HAP-1 (cell line): ENCODE measurements around the gene NFIB.

Experiments
- DNase-seq, 2 experiments: peaks; one replicate each; pipeline ENCODE4 v3.0.0-alpha.2; 2016 to 2020; ENCODE audit warnings: low spot score in 2 of 2
- H3K27me3 ChIP-seq: fragments of 250-450 bp; sonication (Bioruptor Pico); 2 replicates; pipeline ENCODE4 v1.5.1; 2020; ENCODE audit warnings: low read depth, mild to moderate bottlenecking, moderate library complexity
- H3K36me3 ChIP-seq: fragments of 250-450 bp; sonication (Bioruptor Pico); replicated peaks from 2 replicates; pipeline ENCODE4 v1.5.1; 2020; ENCODE audit warnings: mild to moderate bottlenecking
- H3K4me1 ChIP-seq: fragments of 250-450 bp; sonication (Bioruptor Pico); 2 replicates; pipeline ENCODE4 v1.5.1; 2020; ENCODE audit warnings: mild to moderate bottlenecking
- H3K4me3 ChIP-seq: fragments of 250-450 bp; sonication (Bioruptor Pico); 2 replicates; pipeline ENCODE4 v1.5.1; 2020; ENCODE audit warnings: mild to moderate bottlenecking, moderate library complexity
- H3K9me3 ChIP-seq: fragments of 250-450 bp; sonication (Bioruptor Pico); 2 replicates; pipeline ENCODE4 v1.5.1; 2020; ENCODE audit warnings: mild to moderate bottlenecking, moderate library complexity
- in situ Hi-C: fragments of 300-500 bp; cut with MboI; formaldehyde crosslinking; loops from 3 replicates; pipeline ENCODE4 v1.14.3; 2020; ENCODE audit warnings: low sequenced_read_pairs, inconsistent platforms, mixed read lengths

NFIB gene

DNA sequence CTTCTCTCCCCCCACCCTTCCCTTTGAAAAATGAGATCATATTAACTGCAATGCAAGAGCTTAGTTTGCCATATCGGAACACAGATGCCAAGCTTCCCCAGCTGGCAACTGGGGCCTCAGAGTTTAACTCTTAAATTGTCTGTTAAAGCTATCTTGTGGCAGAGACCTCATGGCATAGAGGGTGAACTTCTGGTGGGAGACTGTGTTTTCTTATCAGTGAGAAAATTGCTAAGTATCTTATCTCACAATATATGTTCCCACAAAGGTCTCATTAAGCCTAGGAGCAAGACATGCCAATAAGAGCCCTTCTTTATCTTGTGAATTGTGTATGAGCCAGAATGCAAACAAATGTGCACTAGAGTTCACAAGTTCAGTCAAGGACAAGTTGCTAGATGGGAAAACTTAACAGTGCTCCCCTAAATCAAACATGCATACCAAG lies 12.3 kb downstream of the NFIB start:
- H3K9me3 ChIP-seq, result no peaks in the 10 kb centered on the region
- in situ Hi-C loops, result loop anchor here (25.0 kb wide), 1 partner anchor 164 kb away; no protein-coding TSS in a partner anchor
- no peak for DNase-seq

DNA sequence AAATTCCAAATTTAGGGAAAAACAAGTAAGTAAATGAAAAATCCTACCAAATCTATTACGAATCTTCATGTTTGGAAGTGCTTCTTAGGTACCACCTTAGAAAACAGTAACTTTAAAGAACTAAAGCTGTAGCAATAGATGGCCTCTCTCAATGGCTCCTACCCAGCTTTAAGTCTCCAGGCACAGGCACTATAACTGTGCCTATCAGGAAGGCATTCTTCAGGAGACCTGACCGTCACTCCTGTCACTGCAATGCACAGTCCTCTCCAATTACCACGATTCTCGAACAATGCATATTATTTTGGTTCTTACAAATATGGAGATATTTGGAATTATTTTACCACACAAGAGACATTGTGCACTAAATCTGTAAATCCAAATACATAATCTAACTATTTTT lies 12.9 kb downstream of the NFIB start:
- in situ Hi-C loops, result loop anchor here (25.0 kb wide), 1 partner anchor 164 kb away; no protein-coding TSS in a partner anchor
- no peaks in the 10 kb centered on the region for H3K9me3 ChIP-seq
- no peak for DNase-seq

More for the DNA sequence above, 12.3 kb downstream of the NFIB start:
- Histone ChIP-seq H3K36me3 (peaks cover 11% of the 10 kb centered on the region), H3K4me3 (no peak overlapping the region), H3K4me1 (peaks cover 16% of the 10 kb centered on the region), H3K27me3 (no peaks in the 10 kb centered on the region)

DNA sequence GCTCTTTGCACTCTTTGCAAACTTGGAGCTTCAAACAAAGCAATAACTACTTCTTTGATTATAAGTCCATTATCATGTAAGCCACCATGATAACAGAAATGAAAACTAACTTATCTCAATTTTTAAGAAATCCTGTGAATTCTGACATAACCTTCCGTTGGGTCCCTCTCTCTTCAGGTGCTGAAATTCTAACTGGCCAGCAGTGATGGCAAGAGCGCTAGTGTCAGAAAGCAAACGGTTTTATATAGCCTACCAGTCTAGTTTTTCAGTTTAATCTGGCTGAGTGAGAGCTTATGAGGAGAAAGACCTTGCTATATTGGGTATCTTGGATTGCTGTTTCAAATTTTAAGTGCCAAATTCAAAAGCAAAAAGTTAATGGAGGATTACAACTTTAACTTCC lies 13.4 kb downstream of the NFIB start:
- H3K4me3 ChIP-seq, result no peak overlapping the region
- DNase-seq, result no peak
- no peaks in the 10 kb centered on the region for H3K27me3 ChIP-seq
- in situ Hi-C loops, result loop anchor here (25.0 kb wide), 1 partner anchor 163 kb away; no protein-coding TSS in a partner anchor
- peaks cover 20% of the 10 kb centered on the region for H3K4me1 ChIP-seq
- H3K9me3 ChIP-seq, result no peaks in the 10 kb centered on the region
- peaks cover 9% of the 10 kb centered on the region for H3K36me3 ChIP-seq

More for the DNA sequence above, 12.9 kb downstream of the NFIB start:
- Histone ChIP-seq H3K36me3 (peaks cover 9% of the 10 kb centered on the region), H3K27me3 (no peaks in the 10 kb centered on the region), H3K4me3 (no peak overlapping the region), H3K4me1 (peaks cover 20% of the 10 kb centered on the region)

DNA sequence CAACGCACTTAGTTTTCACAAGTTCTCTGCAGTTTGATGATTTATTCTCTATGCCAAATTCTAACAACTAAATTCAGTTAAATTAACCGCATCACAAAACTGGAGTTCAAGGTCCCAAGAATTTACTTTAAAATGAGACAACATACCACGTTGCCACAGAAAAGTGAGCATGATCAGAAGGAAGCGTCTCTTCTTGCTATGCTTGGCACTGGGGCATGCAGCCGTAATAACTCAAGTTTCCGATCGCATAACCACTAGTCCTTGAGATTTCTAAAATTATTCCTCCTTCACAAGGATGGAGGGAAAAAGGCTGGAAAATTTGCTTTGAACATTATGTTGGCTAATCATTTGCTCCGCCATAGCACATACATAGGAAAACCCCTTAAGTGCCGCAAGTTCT lies 13.9 kb downstream of the NFIB start:
- Histone ChIP-seq H3K9me3 (no peaks in the 10 kb centered on the region), H3K4me3 (no peak overlapping the region), H3K27me3 (no peaks in the 10 kb centered on the region), H3K4me1 (peaks cover 20% of the 10 kb centered on the region), H3K36me3 (peaks cover 4% of the 10 kb centered on the region)
- in situ Hi-C loops, result loop anchor here (25.0 kb wide), 1 partner anchor 163 kb away; no protein-coding TSS in a partner anchor
- no peak for DNase-seq

DNA sequence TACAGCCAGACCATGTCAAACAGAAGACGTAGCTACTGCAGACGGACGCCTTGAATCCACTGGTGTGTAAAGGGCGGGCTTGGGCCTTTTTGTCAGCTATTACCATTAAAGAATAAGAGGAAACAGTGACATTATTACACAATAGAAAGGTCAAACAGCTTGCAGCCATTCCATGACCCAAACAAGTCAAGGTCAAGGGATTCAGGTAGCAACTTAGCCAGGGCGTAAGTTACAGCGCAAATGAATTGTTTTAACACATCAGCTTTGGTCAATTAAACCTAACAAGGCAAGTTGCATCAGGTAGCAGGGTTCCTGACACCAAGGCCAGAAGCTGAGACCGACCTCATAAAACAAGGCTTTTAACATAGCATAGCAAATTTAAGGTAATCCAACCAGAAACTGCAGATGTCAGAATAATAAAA lies 15.3 kb downstream of the NFIB start:
- in situ Hi-C loops, result no loop called here
- H3K4me3 ChIP-seq, result no peak overlapping the region
- H3K9me3 ChIP-seq, result no peaks in the 10 kb centered on the region
- no peaks in the 10 kb centered on the region for H3K36me3 ChIP-seq
- DNase-seq, result no peak
- H3K4me1 ChIP-seq, result peaks cover 20% of the 10 kb centered on the region
- no peaks in the 10 kb centered on the region for H3K27me3 ChIP-seq

DNA sequence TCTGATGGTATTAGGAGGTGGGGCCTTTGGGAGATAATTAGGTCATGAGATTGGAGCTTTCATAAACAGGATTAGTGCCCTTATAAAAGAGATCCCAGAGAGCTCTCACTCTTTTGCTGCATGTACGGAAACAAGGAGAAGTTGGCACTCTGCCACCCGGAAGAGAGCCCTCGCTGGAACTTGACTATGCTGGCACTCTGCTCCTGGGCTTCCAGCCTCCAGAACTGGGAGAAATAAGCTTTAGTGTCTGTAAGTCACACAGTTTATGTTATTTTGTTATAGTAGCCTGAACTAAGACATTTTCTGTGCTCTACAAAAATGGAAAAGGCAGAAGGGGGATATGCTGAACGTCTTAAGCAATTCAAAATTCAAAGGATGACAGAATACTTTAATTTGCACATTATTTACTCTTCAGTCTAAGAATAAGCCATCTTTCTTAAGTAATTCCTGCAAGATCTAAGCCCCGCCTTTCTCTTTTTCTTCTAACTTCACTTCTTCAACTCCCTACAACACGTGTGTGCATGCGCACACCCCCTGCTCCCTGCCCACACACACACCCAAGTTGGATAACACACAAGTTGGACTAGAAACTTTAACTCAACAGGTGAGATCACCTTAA lies 17.3 kb downstream of the NFIB start:
- in situ Hi-C loops, result no loop called here
- Histone ChIP-seq H3K36me3 (no peaks in the 10 kb centered on the region), H3K4me3 (no peak overlapping the region), H3K27me3 (no peaks in the 10 kb centered on the region), H3K4me1 (peaks cover 11% of the 10 kb centered on the region), H3K9me3 (no peaks in the 10 kb centered on the region)
- DNase-seq, result peak in 1 of 2 experiments; percentile 68

DNA sequence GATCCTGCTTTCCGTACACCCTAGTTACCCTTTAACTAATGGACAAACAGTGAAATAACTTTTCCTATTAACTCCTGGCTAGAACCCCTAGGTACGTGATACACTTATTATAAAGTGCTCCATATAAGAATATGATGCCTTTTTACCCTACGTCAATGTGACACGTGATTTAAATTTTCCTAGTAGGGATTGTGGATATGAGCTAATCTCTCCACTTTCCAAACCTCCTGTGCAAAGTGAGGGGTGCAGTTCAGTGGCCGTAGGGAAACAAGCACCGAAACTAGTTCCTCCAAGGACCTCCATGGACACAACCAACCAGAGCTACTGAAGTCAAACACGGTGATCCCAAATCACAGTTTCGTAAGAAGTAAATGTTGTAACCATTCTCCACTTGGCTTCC lies 19.3 kb downstream of the NFIB start:
- no peak for DNase-seq
- in situ Hi-C loops, result no loop called here
- no peak overlapping the region for H3K4me3 ChIP-seq

DNA sequence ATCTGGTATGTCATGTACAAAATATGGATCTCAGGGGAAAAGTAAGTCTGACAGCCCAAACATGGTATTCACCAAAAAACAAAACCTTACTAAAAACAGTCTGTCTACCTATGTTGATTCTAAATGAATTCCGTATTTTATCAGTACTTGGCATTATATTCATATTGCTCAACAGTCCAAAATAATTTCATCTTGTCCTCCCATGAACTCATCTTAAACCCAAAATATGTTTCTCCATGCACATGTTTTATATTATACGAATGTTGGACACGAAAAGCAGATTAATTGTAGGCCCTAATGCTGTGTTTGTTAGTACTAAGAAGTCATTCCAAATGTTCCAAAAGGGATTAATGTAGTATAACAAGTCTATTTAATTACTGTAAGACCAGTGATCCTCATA lies 20.1 kb downstream of the NFIB start:
- Histone ChIP-seq H3K27me3 (no peaks in the 10 kb centered on the region), H3K36me3 (no peaks in the 10 kb centered on the region), H3K9me3 (no peaks in the 10 kb centered on the region), H3K4me1 (peaks cover 9% of the 10 kb centered on the region), H3K4me3 (no peak overlapping the region)
- in situ Hi-C loops, result no loop called here
- no peak for DNase-seq

More for the DNA sequence above, 19.3 kb downstream of the NFIB start:
- peaks cover 9% of the 10 kb centered on the region for H3K4me1 ChIP-seq
- H3K36me3 ChIP-seq, result no peaks in the 10 kb centered on the region
- H3K9me3 ChIP-seq, result no peaks in the 10 kb centered on the region
- no peaks in the 10 kb centered on the region for H3K27me3 ChIP-seq

DNA sequence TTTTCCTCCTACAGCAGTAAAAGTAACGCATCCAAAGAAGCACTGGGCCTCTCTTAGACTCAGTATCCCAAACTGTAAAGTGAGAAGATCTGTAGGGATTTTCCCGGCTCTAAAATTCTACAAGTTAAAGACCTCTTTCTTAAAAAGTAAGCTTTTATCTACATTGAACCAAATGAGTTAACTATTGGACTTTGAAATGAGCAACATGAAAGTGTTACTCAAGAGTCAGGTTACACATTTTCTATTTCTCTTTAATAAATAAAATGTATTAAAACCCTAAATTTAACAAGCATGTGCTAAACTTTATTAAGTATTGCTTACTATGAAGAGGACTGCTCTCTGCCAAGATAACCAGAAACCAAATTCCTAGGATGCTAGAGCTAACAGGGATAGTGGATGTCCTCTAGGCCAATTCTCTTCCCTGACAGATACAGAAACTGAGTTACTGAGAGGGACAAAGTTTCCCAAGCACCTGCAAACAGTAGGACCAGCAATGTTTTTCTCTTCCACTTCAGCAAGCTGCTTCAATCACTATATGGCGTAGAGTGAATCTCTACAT lies 21.7 kb downstream of the NFIB start:
- no peaks in the 10 kb centered on the region for H3K9me3 ChIP-seq
- no peak overlapping the region for H3K4me3 ChIP-seq
- in situ Hi-C loops, result no loop called here
- H3K36me3 ChIP-seq, result no peaks in the 10 kb centered on the region
- DNase-seq, result no peak
- H3K27me3 ChIP-seq, result no peaks in the 10 kb centered on the region
- peaks cover 7% of the 10 kb centered on the region for H3K4me1 ChIP-seq

DNA sequence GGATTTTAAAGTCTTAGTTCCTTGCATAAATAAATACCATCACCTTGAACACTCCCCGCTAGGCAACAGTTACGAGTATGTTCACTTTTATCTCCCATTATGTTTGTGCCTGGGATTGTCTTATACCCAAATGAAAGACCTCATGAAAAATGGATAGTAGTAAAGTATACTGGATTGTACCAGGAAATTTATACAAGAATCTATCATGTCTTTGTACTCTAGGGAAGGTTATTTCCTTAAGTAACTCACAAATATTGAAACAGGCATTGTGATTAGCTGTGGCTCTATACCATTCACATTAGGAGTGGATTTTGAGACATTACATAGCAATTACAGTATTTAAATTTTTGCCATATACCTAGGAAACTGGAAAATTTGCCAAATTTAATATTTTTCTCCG lies 24.0 kb downstream of the NFIB start:
- H3K9me3 ChIP-seq, result no peaks in the 10 kb centered on the region
- H3K4me3 ChIP-seq, result no peak overlapping the region
- no peaks in the 10 kb centered on the region for H3K27me3 ChIP-seq
- H3K36me3 ChIP-seq, result no peaks in the 10 kb centered on the region
- peaks cover 1% of the 10 kb centered on the region; the same call in 1 of the 2 replicates for H3K4me1 ChIP-seq
- in situ Hi-C loops, result no loop called here
- no peak for DNase-seq

DNA sequence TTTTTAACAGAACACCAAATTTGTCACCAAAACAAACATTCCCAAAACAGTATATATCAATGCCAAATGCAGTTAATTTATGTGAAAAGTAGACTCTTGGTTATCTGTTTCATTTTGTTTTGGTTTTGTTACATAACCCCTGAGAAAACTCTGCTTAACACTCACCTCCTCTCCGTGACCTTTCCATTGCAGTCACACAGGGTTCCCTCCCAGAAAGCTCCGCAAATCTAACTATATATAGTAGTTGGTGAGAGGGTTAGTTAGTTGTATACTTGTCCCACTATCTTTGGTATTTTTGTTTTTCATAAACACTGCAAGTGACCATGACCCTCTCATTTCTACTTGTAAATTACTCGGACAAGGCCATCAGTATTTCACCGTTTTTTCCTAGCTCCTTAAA lies 25.5 kb downstream of the NFIB start:
- no peaks in the 10 kb centered on the region for H3K36me3 ChIP-seq

DNA sequence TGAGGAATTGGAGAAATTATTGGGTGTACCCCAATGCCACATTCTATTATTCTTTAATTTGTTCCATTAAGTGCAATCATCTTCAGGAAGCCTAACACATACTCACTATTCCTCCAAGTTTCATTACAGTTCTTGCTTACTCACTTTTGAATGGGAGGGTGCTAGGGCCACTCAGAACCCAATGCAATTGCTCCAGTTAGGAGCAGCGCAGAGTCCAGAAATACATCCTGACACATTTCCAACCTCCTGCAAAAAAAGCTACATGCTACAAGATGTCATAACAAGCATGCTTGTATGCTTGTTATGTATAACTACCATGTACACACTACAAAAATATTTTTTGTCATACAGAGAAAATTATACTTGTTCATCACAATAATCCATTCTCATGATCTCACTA lies 27.8 kb downstream of the NFIB start:
- no peaks in the 10 kb centered on the region for H3K27me3 ChIP-seq
- H3K4me1 ChIP-seq, result peaks cover 7% of the 10 kb centered on the region
- no peak overlapping the region for H3K4me3 ChIP-seq
- in situ Hi-C loops, result no loop called here
- no peak for DNase-seq
- no peaks in the 10 kb centered on the region for H3K36me3 ChIP-seq
- H3K9me3 ChIP-seq, result no peaks in the 10 kb centered on the region

More for the DNA sequence above, 25.5 kb downstream of the NFIB start:
- in situ Hi-C loops, result no loop called here
- H3K4me1 ChIP-seq, result peaks cover 7% of the 10 kb centered on the region
- DNase-seq, result no peak
- no peaks in the 10 kb centered on the region for H3K9me3 ChIP-seq
- no peak overlapping the region for H3K4me3 ChIP-seq
- H3K27me3 ChIP-seq, result no peaks in the 10 kb centered on the region

DNA sequence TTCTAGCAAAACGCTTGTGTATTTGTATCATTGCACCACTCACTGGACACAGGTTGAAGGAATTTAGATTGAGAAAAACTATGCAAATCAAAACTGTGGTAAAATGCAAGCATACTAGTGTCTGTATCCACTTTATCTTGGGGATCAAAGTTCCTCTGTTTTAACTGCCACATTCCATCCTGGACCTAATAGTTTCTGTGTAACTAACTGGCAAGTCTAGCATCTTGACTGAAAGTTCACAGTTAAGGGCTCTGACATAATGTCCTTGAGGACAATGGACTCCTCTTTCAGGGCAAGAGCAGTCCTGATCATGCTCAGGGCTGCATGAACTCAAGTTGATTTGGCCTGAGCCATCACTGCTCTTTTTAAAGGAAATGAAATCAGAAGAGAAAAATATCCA lies 30.7 kb downstream of the NFIB start:
- H3K4me1 ChIP-seq, result peaks cover 7% of the 10 kb centered on the region
- H3K4me3 ChIP-seq, result no peak overlapping the region
- no peaks in the 10 kb centered on the region for H3K9me3 ChIP-seq
- no peaks in the 10 kb centered on the region for H3K36me3 ChIP-seq
- H3K27me3 ChIP-seq, result no peaks in the 10 kb centered on the region
- DNase-seq, result no peak
- in situ Hi-C loops, result no loop called here

DNA sequence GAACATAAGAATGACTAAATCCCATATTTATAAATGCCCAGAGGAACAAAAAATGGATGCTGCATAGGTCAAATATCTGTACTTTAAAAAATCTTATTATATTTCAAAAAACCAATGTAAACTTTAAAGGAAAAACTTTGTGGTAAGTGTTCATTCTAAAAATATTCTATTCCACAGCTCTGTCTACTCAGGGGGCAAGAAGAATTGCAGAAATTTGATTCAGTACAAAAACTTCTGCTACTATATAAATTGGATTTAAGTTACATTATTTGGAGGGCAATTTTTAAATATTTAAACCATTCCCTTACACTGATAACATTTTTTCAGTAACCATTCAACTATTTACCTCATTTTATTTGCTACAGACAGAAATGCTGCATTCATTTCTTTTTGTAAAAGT lies 32.1 kb downstream of the NFIB start:
- Histone ChIP-seq H3K27me3 (no peaks in the 10 kb centered on the region), H3K4me3 (no peak overlapping the region), H3K9me3 (no peaks in the 10 kb centered on the region), H3K36me3 (no peaks in the 10 kb centered on the region), H3K4me1 (peaks cover 19% of the 10 kb centered on the region)
- DNase-seq, result no peak
- in situ Hi-C loops, result no loop called here
